Activated effector memory CD4-positive, alpha-beta T cell treated with anti-CD3 and anti-CD28 coated beads, Interleukin-2, amount 50 U/mL, for 16 hours (primary cell): ENCODE results near the gene HMG20B.

ENCODE experiments used
- DNase-seq: peaks from one replicate; pipeline ENCODE4 v3.0.0-alpha.2; 2020

HMG20B gene

GRCh38 chr19:3608079-3608641 is 35.4 kb downstream of the HMG20B start:
- no peak for DNase-seq

- DNase-seq, result no peak
Observed at GRCh38 chr19:3608750-3609322, 36.1 kb downstream of the HMG20B start.

GRCh38 chr19:3609779-3610719 is 37.3 kb downstream of the HMG20B start:
- no peak for DNase-seq

- no peak for DNase-seq
Observed at GRCh38 chr19:3610745-3611717, 38.3 kb downstream of the HMG20B start.

- DNase-seq, result no peak
Observed at GRCh38 chr19:3611841-3612240, 39.1 kb downstream of the HMG20B start.

- no peak for DNase-seq
Observed at GRCh38 chr19:3612330-3612729, 39.6 kb downstream of the HMG20B start.

- no peak for DNase-seq
Observed at GRCh38 chr19:3612901-3613741, 40.4 kb downstream of the HMG20B start.

GRCh38 chr19:3613818-3614661 is 41.3 kb downstream of the HMG20B start:
- DNase-seq, result no peak

- no peak for DNase-seq
Observed at GRCh38 chr19:3614858-3615505, 42.2 kb downstream of the HMG20B start.

GRCh38 chr19:3615524-3616135 is 42.9 kb downstream of the HMG20B start:
- no peak for DNase-seq

- no peak for DNase-seq
Observed at GRCh38 chr19:3617463-3617862, 44.7 kb downstream of the HMG20B start.

GRCh38 chr19:3618144-3618810 is 45.5 kb downstream of the HMG20B start:
- peak; percentile 84 for DNase-seq

- DNase-seq, result no peak
Observed at GRCh38 chr19:3618811-3619630, 46.3 kb downstream of the HMG20B start.

- no peak for DNase-seq
Observed at GRCh38 chr19:3619631-3620012, 46.9 kb downstream of the HMG20B start.

- DNase-seq, result no peak
Observed at GRCh38 chr19:3620145-3620816, 47.5 kb downstream of the HMG20B start.

- DNase-seq, result no peak
Observed at GRCh38 chr19:3620817-3621547, 48.2 kb downstream of the HMG20B start.

GRCh38 chr19:3621689-3622088 is 48.9 kb downstream of the HMG20B start:
- DNase-seq, result no peak
